ENCODE results near the gene NRP1. TPM values are rescaled to one million over a fixed set of nuclear protein-coding genes. Genes with fewer than 3 reads are reported as not detected.

NRP1 gene
- total and polyA plus RNA-seq, 4 donors, result 14.6 to 55.6 (median 37.8) TPM

- no peak for DNase-seq (ENCODE audit: low spot score)
- Histone ChIP-seq H3K27me3 (ENCODE audit: control insufficient read depth in 4 of 4, insufficient read depth in 4 of 4, low read length in 3 of 4) (no peaks in the 10 kb centered on the region), H3K4me3 (ENCODE audit: low read depth in 1 of 3, low read length in 3 of 3) (no peak overlapping the region), H3K9ac (ENCODE audit: low read depth in 1 of 2, low read length in 2 of 2) (no peak overlapping the region), H3K36me3 (ENCODE audit: control insufficient read depth in 4 of 4, insufficient read depth in 3 of 4, low read depth in 1 of 4, low read length in 3 of 4) (peaks cover 0 to 2% (median 0%) of the 10 kb centered on the region in 4 donors), H3K9me3 (ENCODE audit: control insufficient read depth in 4 of 4, low read length in 3 of 4) (no peaks in the 10 kb centered on the region), H3K27ac (ENCODE audit: low read depth in 1 of 2, low read length in 2 of 2) (no peak overlapping the region), H3K4me1 (ENCODE audit: control insufficient read depth in 4 of 4, insufficient read depth in 4 of 4, low read length in 3 of 4) (peaks cover 2 to 12% (median 6%) of the 10 kb centered on the region in 4 donors)
- 84% methylated on average over 2 of the region's 2 CpGs for WGBS
- TF ChIP-seq ATF3 (IDR thresholded peaks at IDR 0.05), result no peak
- TF ChIP-seq CTCF (IDR thresholded peaks at IDR 0.05; ENCODE audit: low read depth, low read length, missing input control), result no peak
- TF ChIP-seq EGR1 (IDR thresholded peaks at IDR 0.05; ENCODE audit: low read depth in 2 of 2), result no peak
- no peak for TF ChIP-seq SP1 (IDR thresholded peaks at IDR 0.05)
- TF ChIP-seq HNF4G (IDR thresholded peaks at IDR 0.05), result no peak
- no peak for TF ChIP-seq YY1 (IDR thresholded peaks at IDR 0.05)
- no peak for TF ChIP-seq JUND (IDR thresholded peaks at IDR 0.05)
- TF ChIP-seq MAX (IDR thresholded peaks at IDR 0.05), result no peak
- TF ChIP-seq NR2F2 (IDR thresholded peaks at IDR 0.05), result no peak
- TF ChIP-seq HNF4A (conservative IDR thresholded peaks at IDR 0.05), result no peak
- TF ChIP-seq FOXA2 (IDR thresholded peaks at IDR 0.05), result no peak
- no peak for TF ChIP-seq TAF1 (conservative IDR thresholded peaks at IDR 0.05)
Observed at GRCh38 chr10:33295851-33296250, 38.6 kb downstream of the NRP1 start.

GRCh38 chr10:33293531-33294170 is 40.8 kb downstream of the NRP1 start:
- TF ChIP-seq ZBTB33 (IDR thresholded peaks at IDR 0.05), result no peak
- no peak for TF ChIP-seq FOXA1 (IDR thresholded peaks at IDR 0.05)
- no peak for TF ChIP-seq SP1 (IDR thresholded peaks at IDR 0.05)
- TF ChIP-seq TAF1 (conservative IDR thresholded peaks at IDR 0.05), result no peak
- no peak for TF ChIP-seq GABPA (IDR thresholded peaks at IDR 0.05 in 1 of 2, conservative IDR thresholded peaks at IDR 0.05 in 1 of 2)
- no peak for TF ChIP-seq HNF4G (IDR thresholded peaks at IDR 0.05)
- no peak for TF ChIP-seq ATF3 (IDR thresholded peaks at IDR 0.05)
- no peak for TF ChIP-seq JUND (IDR thresholded peaks at IDR 0.05)
- TF ChIP-seq FOXA2 (IDR thresholded peaks at IDR 0.05), result no peak
- no peak for TF ChIP-seq EGR1 (IDR thresholded peaks at IDR 0.05; ENCODE audit: low read depth in 2 of 2)
- TF ChIP-seq YY1 (IDR thresholded peaks at IDR 0.05), result no peak
- TF ChIP-seq HNF4A (conservative IDR thresholded peaks at IDR 0.05), result no peak
- no peak for TF ChIP-seq REST (IDR thresholded peaks at IDR 0.05)
- no peak for TF ChIP-seq NR2F2 (IDR thresholded peaks at IDR 0.05)
- TF ChIP-seq CTCF (IDR thresholded peaks at IDR 0.05; ENCODE audit: low read depth, low read length, missing input control), result no peak
- TF ChIP-seq RAD21 (IDR thresholded peaks at IDR 0.05), result no peak
- no peak for TF ChIP-seq RXRA (IDR thresholded peaks at IDR 0.05)
- Histone ChIP-seq H3K9ac (ENCODE audit: low read depth in 1 of 2, low read length in 2 of 2) (no peak overlapping the region), H3K4me3 (ENCODE audit: low read depth in 1 of 3, low read length in 3 of 3) (no peak overlapping the region), H3K4me1 (ENCODE audit: control insufficient read depth in 4 of 4, insufficient read depth in 4 of 4, low read length in 3 of 4) (peaks cover 3 to 12% (median 4%) of the 10 kb centered on the region in 4 donors), H3K36me3 (ENCODE audit: control insufficient read depth in 4 of 4, insufficient read depth in 3 of 4, low read depth in 1 of 4, low read length in 3 of 4) (peaks cover 0 to 2% (median 0%) of the 10 kb centered on the region in 4 donors), H3K9me3 (ENCODE audit: control insufficient read depth in 4 of 4, low read length in 3 of 4) (no peaks in the 10 kb centered on the region), H3K27ac (ENCODE audit: low read depth in 1 of 2, low read length in 2 of 2) (no peak overlapping the region), H3K27me3 (ENCODE audit: control insufficient read depth in 4 of 4, insufficient read depth in 4 of 4, low read length in 3 of 4) (no peaks in the 10 kb centered on the region)
- no peak for DNase-seq (ENCODE audit: low spot score)
- 85% methylated on average over 14 of the region's 14 CpGs for WGBS
